Measurements from ENCODE around the gene TEAD3. TPM values are rescaled to one million over a fixed set of nuclear protein-coding genes. Genes with fewer than 3 reads are reported as not detected.

TEAD3 gene
- polyA plus RNA-seq, 4 donors, result 13.4 to 35.6 (median 19.0) TPM

- Histone ChIP-seq H3K27me3 (ENCODE audit: control insufficient read depth in 3 of 3, insufficient read depth in 3 of 3, low read length in 3 of 3) (no peaks in the 10 kb centered on the region), H3K4me1 (ENCODE audit: control insufficient read depth in 3 of 3, insufficient read depth in 2 of 3, low read depth in 1 of 3, low read length in 2 of 3) (peaks cover 4 to 78% (median 20%) of the 10 kb centered on the region in 3 donors), H3K27ac (ENCODE audit: low read depth in 1 of 3, low read length in 2 of 3) (peak overlapping the region; percentile 34 to 78 (median 60))
Observed at GRCh38 chr6:35488517-35488862, 8.4 kb downstream of the TEAD3 start.

DNA sequence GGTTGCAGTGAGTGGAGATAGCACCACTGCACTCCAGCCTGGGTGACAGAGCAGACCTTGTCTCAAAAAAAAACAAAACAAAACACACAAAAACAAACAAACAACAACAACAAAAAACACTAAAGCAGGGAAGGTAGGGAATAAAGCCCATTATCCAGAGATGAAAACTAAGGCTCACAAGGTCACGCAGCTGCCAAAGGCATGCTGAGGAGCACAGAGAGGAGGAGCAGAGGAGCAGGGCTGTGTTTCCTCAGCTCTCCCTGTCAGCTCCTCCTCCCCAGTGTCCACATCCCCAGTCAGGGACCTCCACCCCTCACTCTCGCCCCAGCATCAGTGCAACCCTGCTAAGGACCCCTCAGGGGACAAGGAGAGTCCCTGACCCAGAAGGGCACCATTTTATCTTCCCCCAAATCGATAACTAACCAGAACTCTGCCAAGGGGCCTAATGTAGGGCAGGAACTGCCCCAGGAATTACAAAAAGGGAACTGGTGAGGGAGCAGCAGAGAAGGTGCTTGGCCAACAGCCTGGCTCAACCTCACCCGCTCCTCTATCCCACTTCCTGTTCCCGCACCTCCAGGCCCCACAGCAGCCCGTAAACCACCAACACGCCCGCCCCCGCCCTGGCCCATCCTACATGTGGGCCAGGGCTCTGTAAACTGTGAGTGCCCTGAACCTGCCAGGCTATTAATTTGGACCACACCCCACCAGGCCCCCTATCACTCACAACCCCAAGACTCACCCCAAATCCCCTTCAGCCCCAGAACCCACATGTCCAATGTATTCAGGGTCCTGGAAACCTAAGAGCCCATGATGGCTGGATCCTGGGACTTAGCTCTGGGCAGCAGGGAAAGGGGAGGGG is 9.0 kb downstream of the TEAD3 start:
- 24 to 33% (median 27%) methylated on average over 9 of the region's 9 CpGs for WGBS, 3 donors

More at GRCh38 chr6:35488517-35488862, 8.4 kb downstream of the TEAD3 start:
- FAIRE-seq (no peak), DNase-seq (no peak)
- no peak overlapping the region for H3K4me3 ChIP-seq (ENCODE audit: low read depth in 1 of 3, low read length in 3 of 3)
- WGBS, 3 donors, result 72 to 74% (median 73%) methylated on average over 9 of the region's 9 CpGs
- no peaks in the 10 kb centered on the region for H3K9me3 ChIP-seq (ENCODE audit: control insufficient read depth in 2 of 2, insufficient read depth in 1 of 2, low read depth in 1 of 2, low read length in 1 of 2)
- H3K36me3 ChIP-seq (ENCODE audit: control insufficient read depth in 3 of 3, insufficient read depth in 2 of 3, low read depth in 1 of 3, low read length in 3 of 3), result peaks cover 0 to 54% (median 4%) of the 10 kb centered on the region in 3 donors

DNA sequence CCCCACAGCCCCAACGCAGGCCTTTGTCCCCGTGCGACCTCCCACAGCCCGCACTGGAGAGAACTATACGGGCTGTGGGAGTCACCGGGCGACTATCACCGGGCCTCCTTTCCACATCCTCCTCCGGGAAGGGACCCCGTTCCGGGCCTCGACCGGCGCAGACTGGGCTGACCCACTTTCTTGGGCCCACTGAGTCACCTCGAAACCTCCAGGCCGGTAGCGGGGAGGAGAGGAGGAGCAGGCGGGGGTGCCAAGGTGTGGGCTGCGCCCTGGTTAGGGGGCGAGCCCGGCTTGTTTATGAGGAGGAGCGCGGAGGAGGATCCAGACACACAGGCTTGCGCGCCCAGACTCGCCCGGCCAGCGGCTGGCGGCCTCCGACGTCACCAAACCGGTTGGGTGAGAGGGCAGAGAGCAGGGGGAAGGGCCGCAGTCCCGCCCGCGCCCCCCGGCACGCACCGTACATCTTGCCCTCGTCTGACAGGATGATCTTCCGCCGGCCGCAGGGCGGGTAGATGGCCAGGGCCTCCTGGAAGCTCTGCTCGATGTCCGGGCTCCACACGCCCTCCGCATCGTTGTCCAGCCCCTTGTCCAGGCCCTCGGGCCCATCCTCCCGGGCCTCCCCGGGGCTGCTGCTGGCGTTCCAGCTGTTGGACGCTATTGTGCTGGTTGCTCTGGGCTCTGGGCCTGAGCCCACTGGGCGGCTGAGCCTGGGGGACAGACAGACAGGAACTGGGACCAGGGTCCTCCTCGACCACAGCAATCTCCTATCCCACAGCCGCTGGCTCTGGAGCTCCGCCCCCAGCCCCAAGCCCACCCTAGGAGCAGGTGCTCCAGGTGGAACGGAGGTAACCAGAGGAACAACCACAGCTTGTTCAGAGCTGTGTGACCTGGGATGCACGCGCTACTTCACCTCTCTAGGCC is 10.6 kb downstream of the TEAD3 start:
- no peak for FAIRE-seq
- DNase-seq, result peak; percentile 83 to 95
- peaks cover 0 to 60% (median 6%) of the 10 kb centered on the region in 3 donors for H3K36me3 ChIP-seq (ENCODE audit: control insufficient read depth in 3 of 3, insufficient read depth in 2 of 3, low read depth in 1 of 3, low read length in 3 of 3)
- H3K27ac ChIP-seq (ENCODE audit: low read depth in 1 of 3, low read length in 2 of 3), result peak overlapping the region; percentile 52 to 85 (median 62)
- peaks cover 4 to 57% (median 15%) of the 10 kb centered on the region in 3 donors for H3K4me1 ChIP-seq (ENCODE audit: control insufficient read depth in 3 of 3, insufficient read depth in 2 of 3, low read depth in 1 of 3, low read length in 2 of 3)
- H3K9me3 ChIP-seq (ENCODE audit: control insufficient read depth in 2 of 2, insufficient read depth in 1 of 2, low read depth in 1 of 2, low read length in 1 of 2), result no peaks in the 10 kb centered on the region
- peak overlapping the region in 1 of 3 donors; percentile 3 for H3K4me3 ChIP-seq (ENCODE audit: low read depth in 1 of 3, low read length in 3 of 3)
- WGBS, 3 donors, result 26 to 48% (median 34%) methylated on average over 56 to 61 of the region's 61 CpGs
- no peaks in the 10 kb centered on the region for H3K27me3 ChIP-seq (ENCODE audit: control insufficient read depth in 3 of 3, insufficient read depth in 3 of 3, low read length in 3 of 3)

More for the DNA sequence above, 9.0 kb downstream of the TEAD3 start:
- no peak for FAIRE-seq
- peak; percentile 51 to 68 for DNase-seq
- Histone ChIP-seq H3K4me3 (ENCODE audit: low read depth in 1 of 3, low read length in 3 of 3) (no peak overlapping the region), H3K27me3 (ENCODE audit: control insufficient read depth in 3 of 3, insufficient read depth in 3 of 3, low read length in 3 of 3) (no peaks in the 10 kb centered on the region), H3K4me1 (ENCODE audit: control insufficient read depth in 3 of 3, insufficient read depth in 2 of 3, low read depth in 1 of 3, low read length in 2 of 3) (peaks cover 4 to 73% (median 20%) of the 10 kb centered on the region in 3 donors), H3K9me3 (ENCODE audit: control insufficient read depth in 2 of 2, insufficient read depth in 1 of 2, low read depth in 1 of 2, low read length in 1 of 2) (no peaks in the 10 kb centered on the region), H3K36me3 (ENCODE audit: control insufficient read depth in 3 of 3, insufficient read depth in 2 of 3, low read depth in 1 of 3, low read length in 3 of 3) (peaks cover 0 to 56% (median 6%) of the 10 kb centered on the region in 3 donors), H3K27ac (ENCODE audit: low read depth in 1 of 3, low read length in 2 of 3) (peak overlapping the region; percentile 34 to 78 (median 60))

DNA sequence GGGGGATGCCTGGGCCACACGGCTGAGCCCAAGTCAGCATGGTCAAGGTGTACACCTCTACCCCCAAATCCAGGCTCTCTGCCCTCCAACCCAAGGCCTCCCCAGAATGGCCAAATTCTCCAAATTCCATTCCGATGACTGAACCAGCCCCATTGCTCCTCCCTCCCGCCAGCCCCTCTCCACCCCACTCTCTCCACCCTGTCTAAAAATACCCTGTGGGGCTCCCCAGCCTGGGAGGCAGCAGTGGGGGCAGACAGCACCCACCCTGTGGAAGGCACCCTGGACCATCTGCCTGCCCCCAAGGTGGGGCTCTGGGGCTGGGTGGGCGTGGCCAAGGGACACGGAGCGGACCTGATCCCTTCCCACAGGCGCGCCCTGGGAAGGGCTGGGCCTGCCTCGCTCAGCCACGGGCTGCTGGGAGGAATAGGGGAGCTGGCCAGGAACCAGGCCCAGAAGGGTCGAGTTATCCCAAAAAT is 11.4 kb downstream of the TEAD3 start:
- Histone ChIP-seq H3K27ac (ENCODE audit: low read depth in 1 of 3, low read length in 2 of 3) (peak overlapping the region in 2 of 3 donors; percentile 52 to 85), H3K4me1 (ENCODE audit: control insufficient read depth in 3 of 3, insufficient read depth in 2 of 3, low read depth in 1 of 3, low read length in 2 of 3) (peaks cover 4 to 49% (median 15%) of the 10 kb centered on the region in 3 donors), H3K27me3 (ENCODE audit: control insufficient read depth in 3 of 3, insufficient read depth in 3 of 3, low read length in 3 of 3) (no peaks in the 10 kb centered on the region), H3K36me3 (ENCODE audit: control insufficient read depth in 3 of 3, insufficient read depth in 2 of 3, low read depth in 1 of 3, low read length in 3 of 3) (peaks cover 0 to 68% (median 6%) of the 10 kb centered on the region in 3 donors), H3K9me3 (ENCODE audit: control insufficient read depth in 2 of 2, insufficient read depth in 1 of 2, low read depth in 1 of 2, low read length in 1 of 2) (no peaks in the 10 kb centered on the region), H3K4me3 (ENCODE audit: low read depth in 1 of 3, low read length in 3 of 3) (peak overlapping the region in 1 of 3 donors; percentile 2)
- DNase-seq (peak; percentile 69 to 72), FAIRE-seq (no peak)
- 25 to 50% (median 46%) methylated on average over 9 to 11 of the region's 11 CpGs for WGBS, 3 donors

GRCh38 chr6:35484921-35485392 is 11.9 kb downstream of the TEAD3 start:
- DNase-seq (no peak), FAIRE-seq (no peak)
- Histone ChIP-seq H3K36me3 (ENCODE audit: control insufficient read depth in 3 of 3, insufficient read depth in 2 of 3, low read depth in 1 of 3, low read length in 3 of 3) (peaks cover 0 to 73% (median 6%) of the 10 kb centered on the region in 3 donors), H3K9me3 (ENCODE audit: control insufficient read depth in 2 of 2, insufficient read depth in 1 of 2, low read depth in 1 of 2, low read length in 1 of 2) (no peaks in the 10 kb centered on the region), H3K4me3 (ENCODE audit: low read depth in 1 of 3, low read length in 3 of 3) (no peak overlapping the region), H3K27me3 (ENCODE audit: control insufficient read depth in 3 of 3, insufficient read depth in 3 of 3, low read length in 3 of 3) (no peaks in the 10 kb centered on the region), H3K4me1 (ENCODE audit: control insufficient read depth in 3 of 3, insufficient read depth in 2 of 3, low read depth in 1 of 3, low read length in 2 of 3) (peaks cover 4 to 44% (median 15%) of the 10 kb centered on the region in 3 donors), H3K27ac (ENCODE audit: low read depth in 1 of 3, low read length in 2 of 3) (peak overlapping the region in 2 of 3 donors; percentile 52 to 85)
- 87 to 93% (median 90%) methylated on average over 7 of the region's 7 CpGs for WGBS, 3 donors

GRCh38 chr6:35483893-35484645 is 12.8 kb downstream of the TEAD3 start:
- WGBS, 3 donors, result 87 to 89% (median 87%) methylated on average over 13 of the region's 13 CpGs
- FAIRE-seq (no peak), DNase-seq (no peak)
- Histone ChIP-seq H3K4me1 (ENCODE audit: control insufficient read depth in 3 of 3, insufficient read depth in 2 of 3, low read depth in 1 of 3, low read length in 2 of 3) (peaks cover 4 to 41% (median 15%) of the 10 kb centered on the region in 3 donors), H3K27ac (ENCODE audit: low read depth in 1 of 3, low read length in 2 of 3) (no peak overlapping the region), H3K9me3 (ENCODE audit: control insufficient read depth in 2 of 2, insufficient read depth in 1 of 2, low read depth in 1 of 2, low read length in 1 of 2) (no peaks in the 10 kb centered on the region), H3K4me3 (ENCODE audit: low read depth in 1 of 3, low read length in 3 of 3) (no peak overlapping the region), H3K36me3 (ENCODE audit: control insufficient read depth in 3 of 3, insufficient read depth in 2 of 3, low read depth in 1 of 3, low read length in 3 of 3) (peaks cover 0 to 82% (median 10%) of the 10 kb centered on the region in 3 donors), H3K27me3 (ENCODE audit: control insufficient read depth in 3 of 3, insufficient read depth in 3 of 3, low read length in 3 of 3) (no peaks in the 10 kb centered on the region)

GRCh38 chr6:35483490-35483889 is 13.4 kb downstream of the TEAD3 start:
- DNase-seq (no peak), FAIRE-seq (no peak)
- no peak overlapping the region for H3K27ac ChIP-seq (ENCODE audit: low read depth in 1 of 3, low read length in 2 of 3)
- peaks cover 0 to 87% (median 11%) of the 10 kb centered on the region in 3 donors for H3K36me3 ChIP-seq (ENCODE audit: control insufficient read depth in 3 of 3, insufficient read depth in 2 of 3, low read depth in 1 of 3, low read length in 3 of 3)
- H3K9me3 ChIP-seq (ENCODE audit: control insufficient read depth in 2 of 2, insufficient read depth in 1 of 2, low read depth in 1 of 2, low read length in 1 of 2), result no peaks in the 10 kb centered on the region
- H3K27me3 ChIP-seq (ENCODE audit: control insufficient read depth in 3 of 3, insufficient read depth in 3 of 3, low read length in 3 of 3), result no peaks in the 10 kb centered on the region
- no peak overlapping the region for H3K4me3 ChIP-seq (ENCODE audit: low read depth in 1 of 3, low read length in 3 of 3)
- 85 to 97% (median 93%) methylated on average over 3 of the region's 3 CpGs for WGBS, 3 donors
- peaks cover 4 to 37% (median 15%) of the 10 kb centered on the region in 3 donors for H3K4me1 ChIP-seq (ENCODE audit: control insufficient read depth in 3 of 3, insufficient read depth in 2 of 3, low read depth in 1 of 3, low read length in 2 of 3)
